Fibroblast of peridontal ligament (primary cell): ENCODE results near the gene ASCC2.

Source experiments
- DNase-seq: peaks from one replicate; pipeline ENCODE4 v3.0.0-alpha.2; 2010; ENCODE audit errors: extremely low read depth

ASCC2 gene

GRCh38 chr22:29787371-29787980 is 50.6 kb downstream of the ASCC2 start:
- no peak for DNase-seq

DNA sequence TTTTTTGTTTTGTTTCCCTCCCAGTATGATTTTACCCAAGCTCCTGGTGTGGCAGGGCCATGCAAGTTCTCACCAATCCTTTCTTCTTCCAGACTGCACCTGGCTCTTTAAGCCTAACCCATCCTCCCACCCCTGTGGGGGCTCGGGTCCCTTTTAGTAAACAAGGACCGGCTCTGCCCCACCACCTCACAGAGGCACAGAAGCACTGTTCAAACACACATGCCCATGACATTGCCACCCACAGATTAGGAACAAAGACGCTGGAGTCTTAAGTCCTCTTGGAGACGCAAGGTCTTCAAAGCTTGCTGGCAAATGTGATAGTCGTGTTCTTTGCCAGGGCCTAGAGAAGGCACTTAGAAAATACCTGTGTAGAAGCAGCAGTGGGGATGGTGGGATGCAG is 52.0 kb downstream of the ASCC2 start:
- no peak for DNase-seq

DNA sequence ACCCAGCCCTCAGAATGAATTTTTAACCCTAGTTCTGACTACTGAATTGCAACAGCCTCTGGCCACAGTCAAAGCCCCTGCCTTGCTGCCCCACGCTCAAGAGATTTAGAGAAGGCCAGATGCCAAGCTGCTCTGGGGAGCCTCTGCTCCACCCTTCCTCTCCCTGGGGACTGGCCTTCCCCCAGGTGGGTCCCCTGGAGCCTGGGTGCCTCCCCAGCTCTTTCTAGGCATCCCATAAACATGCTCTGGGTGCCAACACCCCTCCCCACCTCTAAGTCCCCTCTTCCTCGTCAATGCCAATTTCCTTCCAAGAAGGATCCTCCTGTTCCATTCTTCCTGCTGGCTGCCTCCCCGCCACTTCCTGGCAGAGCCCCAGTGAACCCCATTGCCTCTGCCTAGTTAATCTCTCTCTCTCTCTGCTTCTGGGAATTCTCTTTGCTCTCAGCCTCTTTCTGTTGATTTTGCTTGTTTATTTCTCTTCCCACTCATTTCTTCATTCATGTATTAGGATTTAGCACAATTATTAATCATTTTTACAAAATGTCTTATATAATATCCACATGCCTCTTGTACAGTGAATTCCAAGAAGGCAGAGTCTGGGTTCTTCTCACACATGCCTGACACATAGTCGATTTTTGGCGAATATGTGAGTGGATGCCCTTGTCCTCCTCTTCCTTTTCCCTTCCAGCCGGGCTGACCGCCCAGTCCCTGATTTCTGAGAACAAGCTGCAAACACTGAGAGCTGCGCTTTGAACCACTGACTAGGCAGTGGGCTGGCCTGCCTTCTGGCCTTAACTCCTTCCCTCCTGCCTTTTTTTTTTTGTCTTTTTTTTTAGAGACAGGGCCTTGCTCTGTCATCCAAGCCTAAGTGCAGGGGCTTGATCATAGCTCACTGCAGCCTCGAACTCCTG is 53.4 kb downstream of the ASCC2 start:
- DNase-seq, result peak; percentile 65

- peak; percentile 39 for DNase-seq
Measured at GRCh38 chr22:29782061-29782845, 55.8 kb downstream of the ASCC2 start.

DNA sequence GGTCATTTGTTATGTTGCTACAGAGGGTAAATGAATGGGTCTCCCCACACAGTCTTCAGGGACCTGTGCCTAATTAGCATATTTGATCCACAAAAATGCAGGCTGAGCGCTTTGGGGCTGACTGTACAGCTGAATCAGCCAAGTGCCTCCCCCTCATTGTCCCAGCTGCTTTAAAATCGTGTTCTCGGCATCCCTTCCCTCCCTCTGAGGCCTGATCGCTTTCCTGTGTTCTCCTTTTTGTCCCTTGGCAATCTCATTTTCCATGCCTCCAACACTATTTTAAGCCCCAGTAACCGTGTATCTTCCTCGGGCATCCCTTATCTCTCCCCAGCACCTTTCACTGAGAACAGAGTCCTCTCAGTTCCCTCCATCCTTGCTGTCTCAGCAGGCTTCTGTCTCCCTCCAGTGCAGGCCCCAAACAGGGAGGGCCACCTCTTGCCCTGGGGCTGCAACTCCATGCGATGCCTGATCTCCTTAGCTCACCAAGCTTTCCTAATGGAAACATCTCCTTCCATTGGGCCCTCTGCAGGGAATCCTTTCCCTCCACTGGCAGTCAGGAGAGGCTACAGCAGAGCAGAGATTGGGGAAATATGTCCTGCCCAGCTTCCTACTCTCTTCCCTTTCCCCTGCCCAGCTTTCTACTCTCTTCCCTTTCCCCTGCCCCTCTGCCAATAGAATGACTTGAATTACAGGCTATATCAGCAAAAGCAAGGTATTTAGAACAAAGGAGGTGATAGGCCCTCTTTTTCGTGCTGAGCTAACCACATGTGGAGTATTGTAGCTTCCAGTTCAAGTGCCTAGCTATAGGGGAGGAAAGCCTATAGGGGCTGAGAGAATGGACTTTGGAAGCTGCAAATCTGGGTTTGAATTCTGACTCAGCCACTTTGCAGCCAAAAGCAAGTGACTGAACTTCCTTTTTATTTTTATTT is 57.1 kb downstream of the ASCC2 start:
- DNase-seq, result peak; percentile 88

- no peak for DNase-seq
Measured at GRCh38 chr22:29780220-29780619, 57.9 kb downstream of the ASCC2 start.

- no peak for DNase-seq
Measured at GRCh38 chr22:29773233-29773632, 64.8 kb downstream of the ASCC2 start.

- peak; percentile 89 for DNase-seq
Measured at GRCh38 chr22:29772170-29772641, 65.9 kb downstream of the ASCC2 start.

DNA sequence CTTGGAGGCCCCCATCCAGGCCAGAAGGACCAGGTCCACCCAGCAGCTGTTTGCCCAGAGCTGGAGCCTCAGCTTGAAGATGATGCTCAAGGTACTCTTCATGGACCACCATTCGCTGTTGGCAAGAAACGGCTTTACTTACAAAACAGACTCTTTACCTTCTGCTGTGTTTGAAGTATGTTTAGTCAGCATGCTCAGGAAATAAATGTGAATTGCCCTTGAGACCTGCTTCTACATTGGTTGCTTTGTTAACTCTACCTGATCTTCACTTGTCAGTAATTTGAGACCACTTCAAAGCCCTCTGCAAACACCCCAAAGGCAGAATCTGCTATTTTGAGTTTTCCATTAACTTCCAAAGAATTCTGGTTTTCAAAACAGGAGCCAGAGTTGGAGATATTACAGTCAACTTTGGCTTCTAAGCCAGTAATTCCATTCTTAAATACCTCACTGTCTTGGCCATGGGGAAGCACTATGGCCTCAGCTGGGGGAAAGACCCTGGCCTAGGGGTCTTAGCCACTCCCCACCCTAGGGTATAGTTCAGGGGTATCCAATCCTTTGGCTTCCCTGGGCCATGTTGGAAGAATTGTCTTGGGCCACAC is 68.3 kb downstream of the ASCC2 start:
- no peak for DNase-seq

GRCh38 chr22:29768052-29768693 is 69.9 kb downstream of the ASCC2 start:
- DNase-seq, result no peak

- DNase-seq, result peak; percentile 93
Measured at GRCh38 chr22:29767171-29768051, 70.7 kb downstream of the ASCC2 start, which contains the start of gene UQCR10. UQCR10 (plus strand) TSS chr22:29767369; CDS start chr22:29767399, 30 bp downstream.

GRCh38 chr22:29766632-29767170 is 71.4 kb downstream of the ASCC2 start, which contains the start of gene ZMAT5:
ZMAT5 (minus strand) TSS chr22:29767007; CDS start chr22:29748544, 18,463 bp downstream.
- peak; percentile 95 for DNase-seq

DNA sequence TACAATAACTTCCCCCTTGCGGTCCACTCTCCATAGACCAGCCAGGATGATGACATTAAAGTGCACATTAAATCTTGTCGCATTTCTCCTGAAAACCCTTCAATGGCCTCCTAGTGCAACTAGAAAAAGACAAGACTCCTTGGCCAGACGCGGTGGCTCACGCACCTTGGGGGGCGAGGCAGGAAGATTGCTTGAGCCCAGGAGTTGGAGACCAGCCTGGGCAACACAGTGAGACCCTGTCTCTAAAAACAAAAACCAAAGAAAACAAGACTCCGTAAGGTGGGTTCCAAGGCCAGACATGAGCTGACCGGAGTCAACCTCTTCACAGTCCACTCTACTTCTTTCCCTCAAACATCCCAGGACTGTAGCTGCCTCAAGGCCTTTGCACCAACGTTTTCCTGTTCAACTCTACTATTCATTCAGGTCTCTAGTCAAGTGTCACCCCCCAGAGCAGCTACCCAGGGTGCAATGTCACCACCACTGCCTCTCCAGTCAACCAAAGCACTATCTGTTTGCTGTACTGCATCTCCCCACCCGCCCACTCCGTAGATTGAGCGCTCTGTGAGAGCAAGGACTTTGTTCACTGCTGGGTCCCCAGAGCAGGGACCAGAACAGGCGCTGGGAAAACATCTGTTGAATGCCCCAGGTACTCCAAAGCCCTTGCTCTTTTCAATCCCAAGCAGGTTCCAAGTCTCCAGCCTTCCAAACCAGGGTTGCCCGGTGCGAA is 72.0 kb downstream of the ASCC2 start:
- DNase-seq, result no peak

DNA sequence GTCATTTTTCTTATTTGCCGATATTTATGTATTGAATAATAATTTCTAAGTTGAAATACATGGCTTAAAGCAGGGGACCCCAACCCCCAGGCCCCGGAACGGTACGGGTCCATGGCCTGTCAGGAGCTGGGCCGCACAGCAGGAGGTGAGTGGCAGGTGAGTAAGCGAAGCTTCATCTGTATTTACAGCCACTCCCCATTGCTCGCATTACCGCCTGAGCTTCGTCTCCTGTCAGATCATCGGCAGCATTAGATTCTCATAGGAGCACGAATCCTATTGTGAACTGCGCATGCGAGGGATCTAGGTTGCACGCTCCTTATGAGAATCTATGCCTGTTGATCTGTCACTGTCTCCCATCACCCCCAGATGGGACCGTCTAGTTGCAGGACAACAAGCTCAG is 75.8 kb downstream of the ASCC2 start:
- DNase-seq, result no peak

DNA sequence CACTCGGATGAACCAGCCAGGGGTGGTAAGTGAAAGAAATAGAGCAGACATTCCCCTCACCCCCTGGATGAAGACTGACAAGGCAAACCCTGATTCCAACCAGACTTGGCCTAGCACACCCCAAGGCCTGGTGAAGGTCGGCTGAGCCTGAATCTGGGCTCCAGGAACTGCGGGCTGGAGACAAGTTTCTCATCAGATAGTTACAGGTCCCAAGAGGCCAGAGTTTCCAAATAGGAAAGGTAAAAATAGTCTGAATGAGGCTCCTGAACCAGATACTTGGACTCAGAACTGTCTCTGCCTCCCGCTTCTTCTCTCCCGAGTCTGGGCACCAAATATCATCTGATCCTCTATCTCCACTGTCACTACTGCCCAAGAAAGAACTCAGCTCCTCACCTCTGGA is 79.1 kb downstream of the ASCC2 start:
- no peak for DNase-seq

DNA sequence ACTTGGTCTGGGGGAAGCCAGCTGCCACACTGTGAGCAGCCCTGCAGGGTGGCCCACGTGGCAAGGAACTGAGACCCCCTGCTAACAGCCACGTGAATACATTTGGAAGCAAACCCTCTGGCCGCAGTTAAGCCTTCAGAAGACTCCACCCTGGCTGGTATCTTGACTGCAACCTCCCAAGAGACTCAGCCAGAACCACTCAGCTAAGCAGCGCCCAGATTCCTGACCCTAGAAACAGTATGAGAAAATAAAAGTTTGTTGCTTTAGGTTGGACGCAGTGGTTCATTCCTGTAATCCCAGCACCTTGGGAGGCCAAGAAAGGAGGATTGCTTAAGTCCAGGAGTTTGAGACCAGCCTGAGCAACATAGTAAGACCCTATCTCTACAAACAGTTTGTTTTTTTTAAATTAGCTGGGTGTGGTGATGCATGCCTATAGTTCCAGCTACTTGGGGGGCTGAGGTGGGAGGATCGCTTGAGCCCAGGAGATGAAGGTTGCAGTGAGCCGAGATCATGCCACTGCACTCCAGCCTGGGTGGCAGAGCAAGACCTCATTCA is 79.9 kb downstream of the ASCC2 start:
- no peak for DNase-seq

- no peak for DNase-seq
Measured at GRCh38 chr22:29757096-29757495, 81.0 kb downstream of the ASCC2 start.

DNA sequence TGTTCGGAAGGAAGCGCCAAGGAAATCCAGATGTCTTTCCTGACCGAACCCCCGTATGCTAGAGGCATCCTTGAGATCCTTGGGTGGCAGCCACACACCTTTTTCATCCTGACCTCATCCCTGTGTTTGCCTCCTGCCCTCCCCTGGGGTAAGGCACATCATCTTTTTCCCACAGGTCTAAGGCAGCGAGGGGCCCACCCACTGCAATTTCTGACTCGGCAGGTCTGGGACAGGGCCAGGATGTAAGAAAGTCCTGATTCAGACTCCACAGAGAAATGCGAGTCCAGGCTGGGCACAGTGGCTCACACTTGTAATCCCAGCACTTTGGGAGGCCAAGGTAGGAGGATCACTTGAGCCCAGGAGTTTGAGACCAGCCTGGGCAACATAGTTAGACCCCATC is 81.7 kb downstream of the ASCC2 start:
- no peak for DNase-seq
